Activated naive CD4-positive, alpha-beta T cell treated with anti-CD3 and anti-CD28 coated beads, Interleukin-2, amount 50 U/mL, for 24 hours (primary cell): ENCODE data around the gene TRNT1.

Experiments used
- H3K27ac Mint-ChIP-seq: one replicate; pipeline ENCODE4 v1.8.0; 2021; ENCODE audit warnings: mild to moderate bottlenecking, mixed read lengths
- H3K27me3 Mint-ChIP-seq: one replicate; pipeline ENCODE4 v1.8.0; 2021; ENCODE audit warnings: mixed read lengths
- H3K36me3 Mint-ChIP-seq: one replicate; pipeline ENCODE4 v1.8.0; 2021; ENCODE audit warnings: mixed read lengths
- H3K4me1 Mint-ChIP-seq: one replicate; pipeline ENCODE4 v1.8.0; 2021; ENCODE audit warnings: mixed read lengths
- H3K4me3 Mint-ChIP-seq: one replicate; pipeline ENCODE4 v1.8.0; 2021; ENCODE audit warnings: mild to moderate bottlenecking, mixed read lengths
- H3K9me3 Mint-ChIP-seq: one replicate; pipeline ENCODE4 v1.8.0; 2021; ENCODE audit warnings: mixed read lengths

The TRNT1 gene

GRCh38 chr3:3126477-3127431, at the start of gene TRNT1:
TRNT1 (plus strand) TSS chr3:3126940; CDS start chr3:3129041, 2,101 bp downstream.
- Mint-ChIP-seq H3K27ac (peak within 1 kb of the TSS; percentile 99), H3K4me3 (peak within 1 kb of the TSS; percentile 99), H3K36me3 (peaks cover 9% of the 10 kb centered on the region), H3K4me1 (peaks cover 39% of the 10 kb centered on the region), H3K9me3 (no peaks in the 10 kb centered on the region), H3K27me3 (no peaks in the 10 kb centered on the region)

- H3K27me3 Mint-ChIP-seq, result peaks cover 2% of the 10 kb centered on the region
- no peaks in the 10 kb centered on the region for H3K36me3 Mint-ChIP-seq
- H3K4me3 Mint-ChIP-seq, result no peak overlapping the region
- no peaks in the 10 kb centered on the region for H3K9me3 Mint-ChIP-seq
- no peak overlapping the region for H3K27ac Mint-ChIP-seq
- no peaks in the 10 kb centered on the region for H3K4me1 Mint-ChIP-seq
These were observed 46.4 kb upstream of the TRNT1 start for GRCh38 chr3:3080309-3080708.

- no peaks in the 10 kb centered on the region for H3K9me3 Mint-ChIP-seq
These were observed 45.1 kb upstream of the TRNT1 start for GRCh38 chr3:3081381-3082233.

GRCh38 chr3:3082234-3082924, 44.4 kb upstream of the TRNT1 start:
- Mint-ChIP-seq H3K36me3 (no peaks in the 10 kb centered on the region), H3K27me3 (peaks cover 2% of the 10 kb centered on the region), H3K27ac (no peak overlapping the region), H3K4me3 (no peak overlapping the region), H3K4me1 (no peaks in the 10 kb centered on the region), H3K9me3 (no peaks in the 10 kb centered on the region)

More at GRCh38 chr3:3081381-3082233, 45.1 kb upstream of the TRNT1 start:
- no peak overlapping the region for H3K4me3 Mint-ChIP-seq
- no peaks in the 10 kb centered on the region for H3K36me3 Mint-ChIP-seq
- H3K27me3 Mint-ChIP-seq, result peaks cover 2% of the 10 kb centered on the region
- no peaks in the 10 kb centered on the region for H3K4me1 Mint-ChIP-seq
- no peak overlapping the region for H3K27ac Mint-ChIP-seq

GRCh38 chr3:3084890-3085289, 41.9 kb upstream of the TRNT1 start:
- no peak overlapping the region for H3K4me3 Mint-ChIP-seq
- no peak overlapping the region for H3K27ac Mint-ChIP-seq
- no peaks in the 10 kb centered on the region for H3K9me3 Mint-ChIP-seq
- peaks cover 2% of the 10 kb centered on the region for H3K27me3 Mint-ChIP-seq
- no peaks in the 10 kb centered on the region for H3K36me3 Mint-ChIP-seq
- no peaks in the 10 kb centered on the region for H3K4me1 Mint-ChIP-seq

- H3K4me1 Mint-ChIP-seq, result no peaks in the 10 kb centered on the region
- no peak overlapping the region for H3K4me3 Mint-ChIP-seq
- H3K27ac Mint-ChIP-seq, result no peak overlapping the region
- peaks cover 2% of the 10 kb centered on the region for H3K27me3 Mint-ChIP-seq
- no peaks in the 10 kb centered on the region for H3K9me3 Mint-ChIP-seq
- no peaks in the 10 kb centered on the region for H3K36me3 Mint-ChIP-seq
These were observed 41.0 kb upstream of the TRNT1 start for GRCh38 chr3:3085782-3086181.

- H3K36me3 Mint-ChIP-seq, result no peaks in the 10 kb centered on the region
- H3K27me3 Mint-ChIP-seq, result peaks cover 2% of the 10 kb centered on the region
- H3K27ac Mint-ChIP-seq, result no peak overlapping the region
- no peaks in the 10 kb centered on the region for H3K9me3 Mint-ChIP-seq
- H3K4me3 Mint-ChIP-seq, result no peak overlapping the region
- no peaks in the 10 kb centered on the region for H3K4me1 Mint-ChIP-seq
These were observed 40.5 kb upstream of the TRNT1 start for GRCh38 chr3:3086239-3086638.

- Mint-ChIP-seq H3K4me3 (no peak overlapping the region), H3K4me1 (no peaks in the 10 kb centered on the region), H3K27me3 (peaks cover 2% of the 10 kb centered on the region), H3K27ac (no peak overlapping the region), H3K36me3 (no peaks in the 10 kb centered on the region), H3K9me3 (no peaks in the 10 kb centered on the region)
These were observed 39.5 kb upstream of the TRNT1 start for GRCh38 chr3:3087279-3087678.

- Mint-ChIP-seq H3K4me3 (no peak overlapping the region), H3K9me3 (no peaks in the 10 kb centered on the region), H3K36me3 (no peaks in the 10 kb centered on the region), H3K4me1 (no peaks in the 10 kb centered on the region), H3K27ac (no peak overlapping the region), H3K27me3 (peaks cover 2% of the 10 kb centered on the region)
These were observed 38.8 kb upstream of the TRNT1 start for GRCh38 chr3:3087716-3088465.

- Mint-ChIP-seq H3K36me3 (no peaks in the 10 kb centered on the region), H3K27me3 (no peaks in the 10 kb centered on the region), H3K9me3 (no peaks in the 10 kb centered on the region), H3K27ac (no peak overlapping the region), H3K4me1 (no peaks in the 10 kb centered on the region), H3K4me3 (no peak overlapping the region)
These were observed 37.7 kb upstream of the TRNT1 start for GRCh38 chr3:3089017-3089416.

- Mint-ChIP-seq H3K27me3 (no peaks in the 10 kb centered on the region), H3K4me1 (no peaks in the 10 kb centered on the region), H3K27ac (no peak overlapping the region), H3K36me3 (no peaks in the 10 kb centered on the region), H3K9me3 (no peaks in the 10 kb centered on the region), H3K4me3 (no peak overlapping the region)
These were observed 28.8 kb upstream of the TRNT1 start for GRCh38 chr3:3097958-3098357.

GRCh38 chr3:3101660-3102458, 24.9 kb upstream of the TRNT1 start:
- H3K27ac Mint-ChIP-seq, result no peak overlapping the region
- H3K27me3 Mint-ChIP-seq, result peaks cover 5% of the 10 kb centered on the region
- H3K4me3 Mint-ChIP-seq, result no peak overlapping the region
- no peaks in the 10 kb centered on the region for H3K4me1 Mint-ChIP-seq
- no peaks in the 10 kb centered on the region for H3K36me3 Mint-ChIP-seq
- no peaks in the 10 kb centered on the region for H3K9me3 Mint-ChIP-seq

- Mint-ChIP-seq H3K27ac (no peak overlapping the region), H3K4me1 (no peaks in the 10 kb centered on the region), H3K4me3 (no peak overlapping the region)
These were observed 24.0 kb upstream of the TRNT1 start for GRCh38 chr3:3102751-3103150.

GRCh38 chr3:3105246-3105645, 21.5 kb upstream of the TRNT1 start:
- Mint-ChIP-seq H3K4me1 (no peaks in the 10 kb centered on the region), H3K4me3 (no peak overlapping the region), H3K27me3 (peaks cover 5% of the 10 kb centered on the region), H3K27ac (no peak overlapping the region), H3K9me3 (no peaks in the 10 kb centered on the region), H3K36me3 (no peaks in the 10 kb centered on the region)

More at GRCh38 chr3:3102751-3103150, 24.0 kb upstream of the TRNT1 start:
- Mint-ChIP-seq H3K27me3 (peaks cover 5% of the 10 kb centered on the region), H3K9me3 (no peaks in the 10 kb centered on the region), H3K36me3 (no peaks in the 10 kb centered on the region)
